ENCODE data around the gene ANKRD6. TPM values are rescaled to one million over a fixed set of nuclear protein-coding genes. Genes with fewer than 3 reads are reported as not detected.

ANKRD6 gene
- polyA plus RNA-seq, 1 of the 3 experiments (the other 2 are of a cell fraction), result 2.6 TPM

- Histone ChIP-seq H3K9me3 (no peaks in the 10 kb centered on the region), H3K4me3 (ENCODE audit: low read depth in 2 of 2, low read length in 1 of 2) (no peak overlapping the region), H3K4me1 (ENCODE audit: control insufficient read depth in 1 of 2, insufficient read depth in 2 of 2, low read depth in 1 of 2, low read length in 1 of 2) (no peaks in the 10 kb centered on the region; a peak in 1 of 4 replicates), H4K20me1 (ENCODE audit: insufficient read depth) (no peaks in the 10 kb centered on the region), H3K9me2 (no peaks in the 10 kb centered on the region), H3K9ac (no peak overlapping the region), H3K36me3 (replicated peaks in 1 of 2; ENCODE audit: control insufficient read depth in 1 of 2, insufficient read depth in 2 of 2, low read length in 1 of 2) (no peaks in the 10 kb centered on the region), H3K4me2 (no peak overlapping the region), H3K27ac (ENCODE audit: low read depth in 2 of 2, low read length in 1 of 2) (no peak overlapping the region), H2AFZ (ENCODE audit: low read depth) (no peak overlapping the region), H3K27me3 (ENCODE audit: insufficient read depth) (no peaks in the 10 kb centered on the region; the same call in 1 of the 2 replicates), H3F3A (replicated peaks; ENCODE audit: insufficient read depth) (no peaks in the 10 kb centered on the region), H3K79me2 (ENCODE audit: insufficient read depth) (no peaks in the 10 kb centered on the region)
- no peak for DNase-seq
- ChIA-PET POLR2A (no interaction called here), CTCF (no interaction called here)
- no peak for TF ChIP-seq JUND (IDR thresholded peaks at IDR 0.05)
- no peak for TF ChIP-seq TCF12 (IDR thresholded peaks at IDR 0.05)
- TF ChIP-seq, protein P1, sequence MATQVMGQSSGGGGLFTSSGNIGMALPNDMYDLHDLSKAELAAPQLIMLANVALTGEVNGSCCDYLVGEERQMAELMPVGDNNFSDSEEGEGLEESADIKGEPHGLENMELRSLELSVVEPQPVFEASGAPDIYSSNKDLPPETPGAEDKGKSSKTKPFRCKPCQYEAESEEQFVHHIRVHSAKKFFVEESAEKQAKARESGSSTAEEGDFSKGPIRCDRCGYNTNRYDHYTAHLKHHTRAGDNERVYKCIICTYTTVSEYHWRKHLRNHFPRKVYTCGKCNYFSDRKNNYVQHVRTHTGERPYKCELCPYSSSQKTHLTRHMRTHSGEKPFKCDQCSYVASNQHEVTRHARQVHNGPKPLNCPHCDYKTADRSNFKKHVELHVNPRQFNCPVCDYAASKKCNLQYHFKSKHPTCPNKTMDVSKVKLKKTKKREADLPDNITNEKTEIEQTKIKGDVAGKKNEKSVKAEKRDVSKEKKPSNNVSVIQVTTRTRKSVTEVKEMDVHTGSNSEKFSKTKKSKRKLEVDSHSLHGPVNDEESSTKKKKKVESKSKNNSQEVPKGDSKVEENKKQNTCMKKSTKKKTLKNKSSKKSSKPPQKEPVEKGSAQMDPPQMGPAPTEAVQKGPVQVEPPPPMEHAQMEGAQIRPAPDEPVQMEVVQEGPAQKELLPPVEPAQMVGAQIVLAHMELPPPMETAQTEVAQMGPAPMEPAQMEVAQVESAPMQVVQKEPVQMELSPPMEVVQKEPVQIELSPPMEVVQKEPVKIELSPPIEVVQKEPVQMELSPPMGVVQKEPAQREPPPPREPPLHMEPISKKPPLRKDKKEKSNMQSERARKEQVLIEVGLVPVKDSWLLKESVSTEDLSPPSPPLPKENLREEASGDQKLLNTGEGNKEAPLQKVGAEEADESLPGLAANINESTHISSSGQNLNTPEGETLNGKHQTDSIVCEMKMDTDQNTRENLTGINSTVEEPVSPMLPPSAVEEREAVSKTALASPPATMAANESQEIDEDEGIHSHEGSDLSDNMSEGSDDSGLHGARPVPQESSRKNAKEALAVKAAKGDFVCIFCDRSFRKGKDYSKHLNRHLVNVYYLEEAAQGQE (IDR thresholded peaks at IDR 0.05; ENCODE audit: low read depth, low read length), result no peak
- 87% methylated on average over 8 of the region's 9 CpGs for WGBS (ENCODE audit: low lambda C conversion rate)
Measured at GRCh38 chr6:89387516-89388201, 45.3 kb upstream of the ANKRD6 start.

DNA sequence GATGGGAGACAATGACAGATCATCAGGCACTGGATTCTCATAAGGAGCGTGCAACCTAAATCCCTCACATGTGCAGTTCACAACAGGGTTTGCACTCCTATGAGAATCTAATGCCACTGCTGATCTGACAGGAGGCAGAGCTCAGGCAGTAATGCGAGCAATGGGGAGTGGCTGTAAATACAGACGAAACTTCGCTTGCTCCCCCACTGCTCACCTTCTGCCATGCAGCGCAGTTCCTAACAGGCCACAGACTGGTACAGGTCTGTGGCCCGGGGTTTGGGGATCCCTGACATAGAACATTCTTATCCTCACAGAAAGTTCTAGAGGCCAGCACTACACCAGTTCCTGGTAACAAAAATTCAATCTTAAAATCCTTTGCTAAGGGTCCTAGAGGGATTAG is 44.1 kb upstream of the ANKRD6 start:
- CTCF ChIA-PET, result no interaction called here
- Histone ChIP-seq H3K27me3 (ENCODE audit: insufficient read depth) (peaks cover 5% of the 10 kb centered on the region), H3K4me3 (ENCODE audit: low read depth in 2 of 2, low read length in 1 of 2) (no peak overlapping the region), H3F3A (replicated peaks; ENCODE audit: insufficient read depth) (no peaks in the 10 kb centered on the region), H3K9me3 (no peaks in the 10 kb centered on the region), H3K79me2 (ENCODE audit: insufficient read depth) (no peaks in the 10 kb centered on the region), H2AFZ (ENCODE audit: low read depth) (no peak overlapping the region), H3K36me3 (replicated peaks in 1 of 2; ENCODE audit: control insufficient read depth in 1 of 2, insufficient read depth in 2 of 2, low read length in 1 of 2) (no peaks in the 10 kb centered on the region), H3K9me2 (no peaks in the 10 kb centered on the region), H3K4me2 (no peak overlapping the region), H4K20me1 (ENCODE audit: insufficient read depth) (no peaks in the 10 kb centered on the region), H3K27ac (ENCODE audit: low read depth in 2 of 2, low read length in 1 of 2) (no peak overlapping the region), H3K9ac (no peak overlapping the region), H3K4me1 (ENCODE audit: control insufficient read depth in 1 of 2, insufficient read depth in 2 of 2, low read depth in 1 of 2, low read length in 1 of 2) (no peaks in the 10 kb centered on the region; a peak in 1 of 4 replicates)
- POLR2A ChIA-PET, result no interaction called here
- DNase-seq, result no peak
- no peak for TF ChIP-seq JUND (IDR thresholded peaks at IDR 0.05)
- no peak for TF ChIP-seq ELF1 (IDR thresholded peaks at IDR 0.05)
- no peak for TF ChIP-seq GABPA (IDR thresholded peaks at IDR 0.05; ENCODE audit: low read depth)
- no peak for TF ChIP-seq MEF2A (IDR thresholded peaks at IDR 0.05; ENCODE audit: borderline replicate concordance, low read depth)
- no peak for TF ChIP-seq TCF12 (IDR thresholded peaks at IDR 0.05)
- no peak for TF ChIP-seq RCOR1 (IDR thresholded peaks at IDR 0.05; ENCODE audit: low read length)
- TF ChIP-seq FOSL2 (IDR thresholded peaks at IDR 0.05; ENCODE audit: borderline replicate concordance, low read depth), result no peak
- no peak for TF ChIP-seq RFX5 (IDR thresholded peaks at IDR 0.05; ENCODE audit: low read length)
- no peak for TF ChIP-seq PBX3 (IDR thresholded peaks at IDR 0.05)
- TF ChIP-seq EP300 (IDR thresholded peaks at IDR 0.05; ENCODE audit: borderline replicate concordance in 1 of 2, low read depth in 1 of 2, low read length in 1 of 2), result no peak
- TF ChIP-seq MXI1 (IDR thresholded peaks at IDR 0.05; ENCODE audit: low read depth, low read length), result no peak
- TF ChIP-seq MAX (IDR thresholded peaks at IDR 0.05; ENCODE audit: low read depth), result no peak
- TF ChIP-seq YY1 (IDR thresholded peaks at IDR 0.05; ENCODE audit: low read depth), result no peak
- TF ChIP-seq SIN3A (IDR thresholded peaks at IDR 0.05; ENCODE audit: borderline replicate concordance, low read depth, low read length), result no peak
- TF ChIP-seq, protein P2, sequence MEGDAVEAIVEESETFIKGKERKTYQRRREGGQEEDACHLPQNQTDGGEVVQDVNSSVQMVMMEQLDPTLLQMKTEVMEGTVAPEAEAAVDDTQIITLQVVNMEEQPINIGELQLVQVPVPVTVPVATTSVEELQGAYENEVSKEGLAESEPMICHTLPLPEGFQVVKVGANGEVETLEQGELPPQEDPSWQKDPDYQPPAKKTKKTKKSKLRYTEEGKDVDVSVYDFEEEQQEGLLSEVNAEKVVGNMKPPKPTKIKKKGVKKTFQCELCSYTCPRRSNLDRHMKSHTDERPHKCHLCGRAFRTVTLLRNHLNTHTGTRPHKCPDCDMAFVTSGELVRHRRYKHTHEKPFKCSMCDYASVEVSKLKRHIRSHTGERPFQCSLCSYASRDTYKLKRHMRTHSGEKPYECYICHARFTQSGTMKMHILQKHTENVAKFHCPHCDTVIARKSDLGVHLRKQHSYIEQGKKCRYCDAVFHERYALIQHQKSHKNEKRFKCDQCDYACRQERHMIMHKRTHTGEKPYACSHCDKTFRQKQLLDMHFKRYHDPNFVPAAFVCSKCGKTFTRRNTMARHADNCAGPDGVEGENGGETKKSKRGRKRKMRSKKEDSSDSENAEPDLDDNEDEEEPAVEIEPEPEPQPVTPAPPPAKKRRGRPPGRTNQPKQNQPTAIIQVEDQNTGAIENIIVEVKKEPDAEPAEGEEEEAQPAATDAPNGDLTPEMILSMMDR (IDR thresholded peaks at IDR 0.05), result no peak
- 76% methylated on average over 6 of the region's 6 CpGs for WGBS (ENCODE audit: low lambda C conversion rate)
